Pons (tissue), 1 donor: ENCODE results near the gene SPAG6.
"Not testable (repeated sequence)": the region's sequence is repeated elsewhere in the genome, so short reads cannot be mapped to it uniquely, and the experiment has no call there.

Source experiments
- DNase-seq: peaks from one replicate; pipeline ENCODE4 v3.0.0-alpha.2; 2016; ENCODE audit warnings: low spot score

SPAG6 gene

GRCh38 chr10:22341190-22341925 lies 3.9 kb upstream of the SPAG6 start:
- peak; percentile 44 for DNase-seq

- DNase-seq = no peak
These were observed 3.4 kb upstream of the SPAG6 start for GRCh38 chr10:22341926-22342196.

- no peak for DNase-seq
These were observed 2.9 kb upstream of the SPAG6 start for GRCh38 chr10:22342421-22342820.

GRCh38 chr10:22343731-22344130 lies 1.6 kb upstream of the SPAG6 start:
- no peak for DNase-seq

GRCh38 chr10:22344249-22344648 lies 1.0 kb upstream of the SPAG6 start:
- no peak for DNase-seq

GRCh38 chr10:22344781-22345300 lies 455 bp upstream of the SPAG6 start:
- no peak for DNase-seq

GRCh38 chr10:22346096-22346661 lies 883 bp downstream of the SPAG6 start:
- no peak for DNase-seq

GRCh38 chr10:22349755-22350154 lies 4.5 kb downstream of the SPAG6 start:
- DNase-seq = no peak

GRCh38 chr10:22351131-22351703 lies 5.9 kb downstream of the SPAG6 start:
- DNase-seq = no peak

- DNase-seq = no peak
These were observed 11.1 kb downstream of the SPAG6 start for GRCh38 chr10:22356324-22356873.

- not testable (repeated sequence) for DNase-seq
These were observed 12.5 kb downstream of the SPAG6 start for GRCh38 chr10:22357770-22358169.

- no peak for DNase-seq
These were observed 18.0 kb downstream of the SPAG6 start for GRCh38 chr10:22363305-22363704.

- no peak for DNase-seq
These were observed 19.3 kb downstream of the SPAG6 start for GRCh38 chr10:22364407-22365140.

- peak; percentile 75 for DNase-seq
These were observed 19.9 kb downstream of the SPAG6 start for GRCh38 chr10:22365233-22365632.

- DNase-seq = no peak
These were observed 20.5 kb downstream of the SPAG6 start for GRCh38 chr10:22365644-22366434.

GRCh38 chr10:22366435-22366703 lies 21.1 kb downstream of the SPAG6 start:
- DNase-seq = no peak

- DNase-seq = no peak
These were observed 21.5 kb downstream of the SPAG6 start for GRCh38 chr10:22366771-22367170.

GRCh38 chr10:22367471-22367870 lies 22.2 kb downstream of the SPAG6 start:
- no peak for DNase-seq

- DNase-seq = no peak
These were observed 23.1 kb downstream of the SPAG6 start for GRCh38 chr10:22368402-22368801.

GRCh38 chr10:22368981-22369380 lies 23.7 kb downstream of the SPAG6 start:
- DNase-seq = no peak

- no peak for DNase-seq
These were observed 24.3 kb downstream of the SPAG6 start for GRCh38 chr10:22369434-22370072.

- DNase-seq = no peak
These were observed 25.0 kb downstream of the SPAG6 start for GRCh38 chr10:22370320-22370719.
